Parathyroid adenoma (tissue), 2 donors: ENCODE results near the gene MRPL32.

Experiments
- H2AFZ ChIP-seq: fragments of 300-600 bp; sonication (generic); one replicate; pipeline ENCODE4 v1.7.0; 2017; ENCODE audit warnings: antibody characterized with exemption, mild to moderate bottlenecking
- H3K27ac ChIP-seq: fragments of 300-600 bp; sonication (generic); one replicate; pipeline ENCODE4 v1.7.0; 2017
- H3K27me3 ChIP-seq: fragments of 300-600 bp; sonication (generic); one replicate; pipeline ENCODE4 v1.7.0; 2017; ENCODE audit warnings: low read length; ENCODE audit not compliant: control insufficient read depth, insufficient read depth
- H3K36me3 ChIP-seq: fragments of 300-600 bp; sonication (generic); one replicate; pipeline ENCODE4 v1.7.0; 2017; ENCODE audit warnings: low read length; ENCODE audit not compliant: control insufficient read depth, insufficient read depth
- H3K4me1 ChIP-seq: fragments of 300-600 bp; sonication (generic); one replicate; pipeline ENCODE4 v1.7.0; 2017; ENCODE audit warnings: control low read depth
- H3K4me2 ChIP-seq: fragments of 300-600 bp; sonication (generic); one replicate; pipeline ENCODE4 v1.7.0; 2017; ENCODE audit warnings: low read length
- H3K4me3 ChIP-seq: fragments of 300-600 bp; sonication (generic); one replicate; pipeline ENCODE4 v1.7.0; 2017; ENCODE audit warnings: low read depth, low read length
- H3K79me2 ChIP-seq: fragments of 300-600 bp; sonication (generic); one replicate; pipeline ENCODE4 v1.7.0; 2017; ENCODE audit warnings: control low read depth
- H3K9ac ChIP-seq: fragments of 300-600 bp; sonication (generic); one replicate; pipeline ENCODE4 v1.7.0; 2017; ENCODE audit warnings: mild to moderate bottlenecking
- H3K9me3 ChIP-seq: fragments of 300-600 bp; sonication (generic); one replicate; pipeline ENCODE4 v1.7.0; 2017; ENCODE audit warnings: low read length; ENCODE audit not compliant: control insufficient read depth
- CTCF ChIP-seq: fragments of 300-600 bp; sonication (generic); IDR thresholded peaks from one replicate; pipeline ENCODE4 v1.7.0; 2017; ENCODE audit warnings: antibody characterized with exemption, mild to moderate bottlenecking
- donor health status: primary hyperparathyroidism.

The MRPL32 gene

GRCh38 chr7:42984137-42984536 lies 52.0 kb downstream of the MRPL32 start:
- Histone ChIP-seq H3K4me3 (no peak overlapping the region), H3K9ac (no peak overlapping the region), H3K36me3 (no peaks in the 10 kb centered on the region), H2AFZ (no peak overlapping the region), H3K79me2 (no peaks in the 10 kb centered on the region), H3K4me2 (no peak overlapping the region), H3K27ac (no peak overlapping the region), H3K27me3 (no peaks in the 10 kb centered on the region), H3K4me1 (no peaks in the 10 kb centered on the region), H3K9me3 (no peaks in the 10 kb centered on the region)
- no peak for TF ChIP-seq CTCF

GRCh38 chr7:42986213-42986612 lies 54.0 kb downstream of the MRPL32 start:
- no peaks in the 10 kb centered on the region for H3K9me3 ChIP-seq
- H3K79me2 ChIP-seq: no peaks in the 10 kb centered on the region
- no peak overlapping the region for H2AFZ ChIP-seq
- no peaks in the 10 kb centered on the region for H3K4me1 ChIP-seq
- no peak for TF ChIP-seq CTCF
- no peak overlapping the region for H3K9ac ChIP-seq
- H3K27ac ChIP-seq: no peak overlapping the region
- H3K36me3 ChIP-seq: no peaks in the 10 kb centered on the region
- H3K4me2 ChIP-seq: no peak overlapping the region
- H3K27me3 ChIP-seq: no peaks in the 10 kb centered on the region
- no peak overlapping the region for H3K4me3 ChIP-seq

GRCh38 chr7:42986781-42987248 lies 54.6 kb downstream of the MRPL32 start:
- Histone ChIP-seq H2AFZ (no peak overlapping the region), H3K27ac (no peak overlapping the region), H3K4me2 (no peak overlapping the region), H3K27me3 (no peaks in the 10 kb centered on the region), H3K79me2 (no peaks in the 10 kb centered on the region), H3K4me1 (no peaks in the 10 kb centered on the region), H3K9ac (no peak overlapping the region), H3K36me3 (no peaks in the 10 kb centered on the region), H3K4me3 (no peak overlapping the region), H3K9me3 (no peaks in the 10 kb centered on the region)
- TF ChIP-seq CTCF: no peak
